Body of pancreas (tissue), 4 donors: ENCODE measurements around the gene TNFRSF9.
A peak's percentile ranks its signal among the peaks of the same experiment; 100 is the strongest.

Experiments
- POLR2A ChIP-seq, 3 donors: fragments of 450-650 bp; IDR thresholded peaks; one replicate each; pipeline ENCODE4 v1.6.1; 2016; ENCODE audit warnings: antibody characterized with exemption in 3 of 3, mild to moderate bottlenecking in 2 of 3
- TF ChIP-seq, protein P1 (sequence below), 7 experiments: fragments of 450-650 bp in 4 of 7; fragments of 200-600 bp in 3 of 7; sonication (generic) in 3 of 7; IDR thresholded peaks; one replicate each; pipeline ENCODE4 v1.5.1; 2016 to 2019; ENCODE audit warnings: antibody characterized with exemption in 7 of 7

- TF ChIP-seq POLR2A (IDR thresholded peaks at IDR 0.05), result peak; percentile 74 to 89 (median 87)
- TF ChIP-seq, protein P1, sequence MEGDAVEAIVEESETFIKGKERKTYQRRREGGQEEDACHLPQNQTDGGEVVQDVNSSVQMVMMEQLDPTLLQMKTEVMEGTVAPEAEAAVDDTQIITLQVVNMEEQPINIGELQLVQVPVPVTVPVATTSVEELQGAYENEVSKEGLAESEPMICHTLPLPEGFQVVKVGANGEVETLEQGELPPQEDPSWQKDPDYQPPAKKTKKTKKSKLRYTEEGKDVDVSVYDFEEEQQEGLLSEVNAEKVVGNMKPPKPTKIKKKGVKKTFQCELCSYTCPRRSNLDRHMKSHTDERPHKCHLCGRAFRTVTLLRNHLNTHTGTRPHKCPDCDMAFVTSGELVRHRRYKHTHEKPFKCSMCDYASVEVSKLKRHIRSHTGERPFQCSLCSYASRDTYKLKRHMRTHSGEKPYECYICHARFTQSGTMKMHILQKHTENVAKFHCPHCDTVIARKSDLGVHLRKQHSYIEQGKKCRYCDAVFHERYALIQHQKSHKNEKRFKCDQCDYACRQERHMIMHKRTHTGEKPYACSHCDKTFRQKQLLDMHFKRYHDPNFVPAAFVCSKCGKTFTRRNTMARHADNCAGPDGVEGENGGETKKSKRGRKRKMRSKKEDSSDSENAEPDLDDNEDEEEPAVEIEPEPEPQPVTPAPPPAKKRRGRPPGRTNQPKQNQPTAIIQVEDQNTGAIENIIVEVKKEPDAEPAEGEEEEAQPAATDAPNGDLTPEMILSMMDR (IDR thresholded peaks at IDR 0.05), result peak in 2 of 7 experiments; percentile 7 to 11
Measured at GRCh38 chr1:7953850-7954609, 13.4 kb upstream of the TNFRSF9 start.
